ENCODE data around the gene GYPE. TPM values are rescaled to one million over a fixed set of nuclear protein-coding genes. Genes with fewer than 3 reads are reported as not detected.

GYPE gene
- 2.2 TPM for total RNA-seq

DNA sequence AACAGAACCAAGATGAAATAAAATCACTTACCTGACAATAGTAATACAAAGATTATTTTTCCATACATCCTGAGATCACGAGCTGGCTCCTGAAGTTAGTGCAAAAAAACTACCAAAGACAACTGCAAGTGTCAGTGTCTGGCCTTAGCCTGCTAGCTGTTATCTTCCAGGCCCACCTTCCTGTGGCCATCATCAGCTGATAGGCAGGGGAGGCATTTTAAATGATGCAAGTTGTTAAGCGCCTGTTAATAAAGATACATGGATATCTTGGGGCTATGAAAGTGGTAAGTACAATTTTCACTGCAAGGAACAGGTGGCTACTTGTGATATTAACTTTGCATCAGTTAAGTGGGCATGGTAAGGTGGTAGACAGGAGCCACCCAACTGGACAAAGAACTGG lies at the start of gene GYPE:
TSS of gene GYPE (minus strand) at position 120 of the 400 bp plus-strand sequence. CDS start at position 68, 52 bp downstream.

Other genes starting within 250 kb of the GYPE start
- 0.12 TPM for gene FREM3, start 204.9 kb downstream of the GYPE start, total RNA-seq
- 23.6 TPM for gene GYPB, start 113.8 kb upstream of the GYPE start, total RNA-seq
- 12.8 TPM for gene GYPA, start 235.2 kb upstream of the GYPE start, total RNA-seq

Measured in metanephros (tissue), 1 donor.